Measurements from ENCODE around the gene ABCG1.

DNA sequence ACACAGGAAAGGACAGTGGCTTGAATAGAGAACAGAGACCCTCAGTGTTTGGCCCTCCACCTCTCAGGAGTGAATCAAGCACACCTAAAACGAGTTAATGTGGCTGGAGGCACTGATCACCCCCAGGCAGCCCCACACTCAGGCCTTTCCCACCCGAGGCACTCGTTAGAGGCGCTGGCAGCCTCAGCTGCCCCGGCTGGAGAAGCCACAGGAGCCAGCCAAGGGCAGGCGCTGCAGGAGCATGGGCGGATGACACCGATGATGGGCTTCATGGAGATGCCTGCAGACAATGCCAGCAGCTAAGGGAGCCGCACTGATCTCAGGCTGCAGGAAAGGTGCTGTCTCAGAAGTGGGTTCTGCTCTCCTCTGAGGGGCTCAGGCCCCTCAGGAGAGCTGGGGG is 24.1 kb upstream of the ABCG1 start:
- TF ChIP-seq, protein P1, sequence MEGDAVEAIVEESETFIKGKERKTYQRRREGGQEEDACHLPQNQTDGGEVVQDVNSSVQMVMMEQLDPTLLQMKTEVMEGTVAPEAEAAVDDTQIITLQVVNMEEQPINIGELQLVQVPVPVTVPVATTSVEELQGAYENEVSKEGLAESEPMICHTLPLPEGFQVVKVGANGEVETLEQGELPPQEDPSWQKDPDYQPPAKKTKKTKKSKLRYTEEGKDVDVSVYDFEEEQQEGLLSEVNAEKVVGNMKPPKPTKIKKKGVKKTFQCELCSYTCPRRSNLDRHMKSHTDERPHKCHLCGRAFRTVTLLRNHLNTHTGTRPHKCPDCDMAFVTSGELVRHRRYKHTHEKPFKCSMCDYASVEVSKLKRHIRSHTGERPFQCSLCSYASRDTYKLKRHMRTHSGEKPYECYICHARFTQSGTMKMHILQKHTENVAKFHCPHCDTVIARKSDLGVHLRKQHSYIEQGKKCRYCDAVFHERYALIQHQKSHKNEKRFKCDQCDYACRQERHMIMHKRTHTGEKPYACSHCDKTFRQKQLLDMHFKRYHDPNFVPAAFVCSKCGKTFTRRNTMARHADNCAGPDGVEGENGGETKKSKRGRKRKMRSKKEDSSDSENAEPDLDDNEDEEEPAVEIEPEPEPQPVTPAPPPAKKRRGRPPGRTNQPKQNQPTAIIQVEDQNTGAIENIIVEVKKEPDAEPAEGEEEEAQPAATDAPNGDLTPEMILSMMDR (IDR thresholded peaks at IDR 0.05) = no peak
- no peak for TF ChIP-seq ZFX (IDR thresholded peaks at IDR 0.05; ENCODE audit: borderline replicate concordance)
